ENCODE measurements around the gene MYEF2.

The MYEF2 gene

DNA sequence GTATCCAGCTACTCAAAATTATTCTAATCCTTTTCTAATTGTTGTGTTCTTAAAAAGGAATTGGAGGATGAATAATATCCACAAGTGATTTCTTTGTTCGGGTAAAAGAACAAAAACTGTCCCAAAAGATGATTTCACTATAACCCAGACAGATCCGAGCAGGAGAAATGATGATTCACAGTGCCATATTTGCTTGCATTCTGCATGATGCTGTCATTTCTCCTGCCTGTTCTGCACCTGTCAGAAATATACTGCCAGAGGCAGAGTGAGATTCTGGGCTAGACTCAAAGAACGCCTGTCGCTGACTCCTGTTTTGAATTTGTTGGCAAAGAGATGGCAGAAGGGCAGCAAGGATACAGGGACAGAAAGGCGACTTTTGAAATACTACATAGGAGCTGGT lies 92.0 kb downstream of the MYEF2 start:
- DNase-seq (ENCODE audit: low spot score), result no peak

DNA sequence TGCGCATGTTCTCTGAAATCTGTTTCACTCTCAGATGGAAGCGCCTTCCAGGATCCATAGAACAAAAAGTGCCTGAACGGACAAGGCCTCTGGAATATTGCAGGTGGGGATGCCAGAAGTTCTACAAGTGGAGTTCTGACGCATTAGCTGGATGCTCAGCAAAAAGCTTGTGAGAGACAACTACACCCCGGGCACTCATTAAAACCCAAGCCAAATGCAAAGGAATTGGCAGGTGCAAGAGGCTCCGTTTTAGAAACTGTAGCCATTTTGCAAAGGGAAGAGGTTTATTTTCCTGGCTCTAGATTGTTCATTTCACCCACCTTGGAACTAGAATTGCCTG lies 92.5 kb downstream of the MYEF2 start:
- DNase-seq (ENCODE audit: low spot score), result no peak

DNA sequence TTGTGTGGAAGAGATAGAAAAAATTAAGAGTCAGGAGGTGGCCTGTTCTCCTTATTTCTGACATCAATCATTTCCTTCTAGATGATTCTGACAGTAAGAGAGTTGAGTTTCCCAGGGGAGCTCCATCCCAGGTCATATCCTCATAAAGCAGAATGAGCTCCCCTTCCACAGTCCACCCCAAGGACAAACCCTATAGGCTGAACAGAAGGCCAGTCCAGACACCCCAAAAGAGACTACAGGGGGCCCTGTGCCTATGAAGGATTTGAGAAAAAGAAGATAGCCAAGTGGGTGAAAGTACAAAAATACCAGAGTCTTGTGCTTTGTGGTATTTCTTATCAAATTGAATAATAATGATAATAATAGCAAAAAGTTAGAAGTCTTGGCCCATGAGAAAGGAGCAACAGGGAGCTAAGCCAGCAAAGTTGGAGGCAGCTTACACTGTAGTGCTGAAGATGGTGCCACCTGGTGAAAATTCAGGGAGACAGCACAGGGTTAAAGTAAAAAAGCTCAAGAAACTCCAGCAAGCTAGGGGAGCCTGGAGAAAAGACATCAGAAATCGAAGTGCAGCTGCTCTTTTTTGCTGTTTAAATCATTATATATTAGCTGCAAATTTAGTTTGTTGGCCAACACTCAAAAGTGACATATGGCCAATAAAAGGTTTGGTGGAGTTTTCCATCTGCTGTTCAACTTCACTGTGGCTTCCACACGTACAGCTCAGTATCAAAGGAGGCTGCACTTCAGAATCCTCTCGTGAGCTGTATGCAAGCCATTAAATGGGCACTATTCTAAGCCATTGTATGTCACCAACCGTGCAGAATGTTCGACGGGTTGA lies 93.1 kb downstream of the MYEF2 start:
- peak; percentile 63 for DNase-seq (ENCODE audit: low spot score)
